NCI-H526 (cell line): ENCODE measurements around the gene LAMA4.
"Not testable (repeated sequence)": the region's sequence is repeated elsewhere in the genome, so short reads cannot be mapped to it uniquely, and the experiment has no call there.

Experiments
- DNase-seq, 2 experiments: peaks; one replicate each; lab custom pipeline; 2025; lab: John Stamatoyannopoulos, UW

The LAMA4 gene

DNA sequence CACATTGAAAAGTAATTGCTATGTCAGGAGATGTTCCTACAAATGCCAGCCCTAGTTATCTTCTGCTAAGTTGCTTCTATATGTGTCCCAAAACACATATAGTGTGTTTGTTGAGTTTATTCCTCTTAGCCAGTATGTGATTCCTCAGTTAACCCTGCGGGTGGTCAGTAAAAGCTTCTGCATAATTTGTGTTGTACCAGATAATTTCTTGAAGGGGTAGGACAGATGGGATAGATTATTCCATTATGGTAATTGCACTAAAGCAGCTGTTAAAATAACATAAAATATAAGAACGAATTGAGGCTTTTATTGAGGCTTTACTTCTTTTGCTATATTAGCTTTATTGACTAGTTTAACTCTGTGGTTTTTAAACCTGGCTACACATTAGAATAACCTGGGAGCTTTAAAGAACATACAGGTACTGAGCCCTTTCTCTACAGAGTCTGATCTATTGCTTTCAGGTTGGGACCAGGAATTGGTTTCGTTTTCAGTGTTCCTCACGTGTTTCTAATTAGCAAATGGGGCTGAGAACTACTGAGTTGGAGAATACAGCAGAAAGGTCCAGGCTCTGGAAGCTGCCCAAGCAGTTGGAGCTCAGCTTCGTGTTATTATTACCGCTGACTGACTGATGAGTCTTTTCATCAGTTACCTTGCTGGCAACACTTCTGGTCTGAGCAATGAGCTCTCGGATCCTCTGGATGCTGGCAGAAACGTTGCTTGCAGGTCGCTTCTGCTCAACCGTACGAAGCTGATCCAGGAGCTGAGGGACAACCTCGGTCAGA lies 110.0 kb downstream of the LAMA4 start:
- DNase-seq = peak in 1 of 2 experiments; percentile 2

DNA sequence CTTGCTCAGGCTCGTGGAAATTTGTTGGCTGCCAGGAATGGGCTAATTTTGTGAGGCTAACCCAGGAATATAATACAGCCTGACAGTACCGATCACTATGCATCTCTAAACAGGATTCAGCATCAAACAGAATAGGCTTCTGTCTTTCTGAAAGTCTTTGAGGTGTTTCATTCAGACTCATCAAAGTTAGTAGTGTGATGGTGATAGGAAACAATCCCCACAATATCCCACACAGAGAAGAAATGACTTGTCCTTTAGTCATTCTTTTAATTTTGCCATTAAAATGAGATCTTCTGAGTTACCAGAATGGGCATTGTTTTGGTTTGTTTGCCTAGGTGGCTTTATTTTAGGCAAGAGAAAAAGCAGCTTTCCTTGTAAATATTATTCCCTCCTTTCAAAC lies 112.7 kb downstream of the LAMA4 start:
- DNase-seq = no peak

DNA sequence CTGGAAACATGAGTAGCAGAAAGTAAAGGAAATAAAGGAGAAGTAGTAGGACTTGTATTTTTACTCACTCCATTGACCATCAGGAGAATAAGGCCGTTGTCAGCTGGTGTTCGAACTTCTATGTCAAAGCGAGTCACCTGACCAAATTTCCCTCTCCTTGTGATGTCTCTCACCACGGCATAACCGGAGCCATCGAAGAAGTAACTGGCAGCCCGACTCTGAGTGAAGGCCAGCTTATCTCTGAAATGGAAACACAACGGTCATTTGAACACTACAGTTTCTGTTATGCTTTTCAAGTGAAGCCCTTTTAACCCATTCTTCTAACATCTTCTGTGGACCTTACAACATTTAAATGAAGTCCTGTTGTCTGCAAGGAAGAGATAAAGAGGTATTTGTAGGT lies 115.3 kb downstream of the LAMA4 start:
- no peak for DNase-seq

DNA sequence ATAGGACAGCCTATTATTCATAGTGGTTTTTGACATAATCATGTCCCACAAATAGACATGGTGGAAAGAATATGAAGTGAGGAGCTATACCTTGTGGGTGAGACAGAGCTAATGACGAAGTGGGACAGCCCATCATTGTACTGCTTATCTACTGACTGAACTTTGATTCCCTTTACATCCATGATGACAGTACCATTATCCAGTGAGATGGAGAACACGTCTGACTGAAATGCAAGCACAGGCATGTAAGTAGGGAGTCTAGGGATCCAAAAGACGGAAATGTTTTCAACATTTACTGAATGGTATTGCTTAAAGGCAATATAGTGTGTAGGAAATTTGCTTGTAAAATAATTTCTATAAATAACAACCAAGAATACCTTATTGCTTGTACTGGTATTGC lies 123.5 kb downstream of the LAMA4 start:
- DNase-seq = no peak

DNA sequence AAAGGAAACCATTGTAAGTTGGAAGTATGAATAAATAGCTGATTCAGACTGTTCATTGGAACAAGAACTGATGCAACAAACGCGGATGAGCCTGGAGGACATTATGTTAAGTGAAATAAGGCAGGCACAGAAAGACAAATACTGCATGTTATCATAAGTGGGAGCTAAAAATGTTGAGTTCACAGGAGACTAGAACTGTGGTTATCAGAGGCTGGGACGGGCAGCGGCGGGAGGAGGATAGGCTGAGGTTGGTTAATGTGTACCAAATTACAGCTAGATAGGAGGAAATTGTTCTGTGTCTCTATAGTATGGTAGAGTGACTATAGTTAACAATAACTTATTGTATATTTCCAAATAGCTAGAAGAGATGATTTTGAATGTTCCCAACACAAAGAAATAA lies 126.2 kb downstream of the LAMA4 start:
- DNase-seq = no peak

DNA sequence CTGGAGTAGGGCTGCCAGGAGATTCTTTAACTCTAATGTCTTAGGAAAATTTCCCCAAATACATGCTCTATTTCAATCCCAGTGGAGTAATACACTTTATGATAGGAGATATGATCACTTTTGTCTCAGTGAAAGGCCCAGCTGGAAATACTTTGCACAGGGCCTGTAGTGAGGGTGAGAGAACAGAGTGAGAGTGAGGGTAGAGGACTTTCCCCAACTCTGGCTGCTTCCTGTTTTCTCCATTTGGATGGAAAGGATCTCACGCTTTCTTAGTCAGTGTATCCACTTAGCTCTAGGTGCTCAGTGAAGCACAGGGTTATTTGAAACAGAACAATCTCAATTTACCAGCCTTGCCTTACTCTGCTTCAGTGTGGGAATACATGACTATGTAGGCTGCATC lies 130.4 kb downstream of the LAMA4 start:
- no peak for DNase-seq

DNA sequence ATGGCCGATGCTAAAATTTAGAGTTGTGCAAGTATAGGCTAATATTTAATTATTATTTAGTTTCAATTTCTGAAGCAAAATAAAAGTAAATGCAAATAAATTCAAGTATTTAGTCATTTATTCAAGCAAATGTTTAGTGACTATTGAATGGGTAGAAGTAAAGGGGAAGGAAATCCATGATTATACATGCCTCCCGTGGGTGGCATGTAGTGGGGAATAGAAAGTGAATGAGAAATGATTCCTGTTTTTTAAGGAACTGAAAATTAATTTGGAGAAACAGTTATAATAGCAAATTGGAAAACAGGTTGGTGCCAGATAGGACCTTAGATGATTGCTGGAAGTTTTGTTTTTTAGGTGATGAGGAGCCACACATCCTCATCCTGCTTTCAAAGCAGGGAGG lies 131.6 kb downstream of the LAMA4 start:
- DNase-seq = no peak

DNA sequence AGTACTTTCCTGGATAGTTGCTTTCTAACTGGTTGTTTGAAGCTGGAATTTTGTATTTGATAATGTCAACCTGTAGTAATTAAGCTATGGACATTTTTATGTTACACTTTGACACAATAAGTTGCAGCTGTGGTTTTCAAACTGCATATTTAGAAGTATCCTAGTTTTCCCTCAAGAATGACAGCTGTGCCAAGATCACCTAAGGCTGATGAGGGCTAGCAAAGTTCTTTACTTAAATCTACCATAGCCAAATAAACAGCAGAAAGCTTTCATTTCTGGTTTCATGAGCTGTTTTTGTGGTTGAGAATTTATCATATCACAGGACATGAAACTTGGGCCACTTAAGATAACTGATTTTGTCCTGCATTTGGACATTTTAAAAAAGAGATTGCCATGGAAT lies 136.3 kb downstream of the LAMA4 start:
- no peak for DNase-seq

DNA sequence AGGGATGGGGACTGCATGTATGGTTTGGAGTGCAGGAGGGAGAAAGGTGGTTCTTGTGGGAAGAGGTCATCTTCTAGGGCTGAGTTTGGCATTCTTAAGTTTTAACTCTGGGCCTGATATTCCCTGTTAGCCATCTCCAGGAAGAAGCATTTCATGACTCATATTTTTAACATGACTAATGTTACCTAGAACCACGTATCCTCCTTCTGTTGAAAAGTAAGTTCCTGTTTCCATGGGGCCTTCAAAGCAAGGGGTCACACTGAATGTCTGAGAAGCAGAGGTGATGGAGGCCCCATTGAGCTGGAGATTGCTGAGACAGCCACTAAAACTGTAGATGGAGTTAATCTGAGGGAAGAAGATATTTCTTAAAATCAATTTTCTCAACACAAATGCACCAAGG lies 136.8 kb downstream of the LAMA4 start:
- no peak for DNase-seq

DNA sequence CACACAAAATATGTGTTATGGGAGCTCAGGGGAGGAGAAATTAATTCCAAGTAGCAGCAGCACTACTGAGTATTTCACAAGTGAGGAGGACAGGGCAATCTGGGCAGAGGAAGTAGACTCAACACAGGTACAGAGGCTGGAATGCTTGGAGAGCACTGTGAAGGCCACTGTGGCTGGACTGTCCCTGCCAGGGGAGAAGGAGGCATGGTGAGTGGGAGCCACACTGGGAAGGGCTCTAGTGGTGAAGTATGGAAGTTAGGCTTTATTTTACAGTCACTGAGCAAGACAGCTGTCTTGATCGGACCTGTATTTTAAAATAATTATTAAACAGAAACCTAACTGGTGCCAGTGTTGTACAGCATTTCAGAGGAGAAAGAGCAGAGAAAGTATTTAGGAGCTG lies 138.1 kb downstream of the LAMA4 start:
- no peak for DNase-seq

DNA sequence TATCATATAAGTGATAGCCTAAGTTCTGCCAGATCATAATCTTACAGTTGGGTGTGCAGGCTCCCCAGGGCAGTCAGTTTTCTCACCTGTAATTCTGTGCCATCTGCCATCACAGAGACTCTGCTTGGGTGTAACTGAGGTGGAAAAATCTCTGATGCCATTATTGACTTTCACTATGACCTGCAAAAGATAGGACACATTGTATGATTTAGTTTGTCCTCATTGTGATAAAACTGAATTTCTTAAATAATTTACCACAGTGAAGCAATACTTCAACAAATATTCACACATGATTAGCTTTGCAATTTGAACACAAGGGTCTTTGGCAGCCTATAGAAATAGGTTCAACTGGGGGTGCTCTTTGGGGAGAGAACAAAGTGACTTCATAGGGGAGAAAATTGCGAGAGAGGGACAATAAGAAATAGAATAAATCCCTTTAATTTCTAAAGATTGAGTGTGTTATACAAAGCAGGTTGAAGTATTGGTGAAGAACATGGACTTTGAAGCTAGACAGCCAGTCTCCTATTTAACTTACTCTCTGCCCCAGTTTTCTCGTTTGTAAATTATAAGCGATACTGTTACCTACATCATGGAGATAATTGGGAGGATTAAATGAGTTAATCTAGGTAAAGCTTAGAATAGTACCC lies 139.7 kb downstream of the LAMA4 start:
- no peak for DNase-seq

DNA sequence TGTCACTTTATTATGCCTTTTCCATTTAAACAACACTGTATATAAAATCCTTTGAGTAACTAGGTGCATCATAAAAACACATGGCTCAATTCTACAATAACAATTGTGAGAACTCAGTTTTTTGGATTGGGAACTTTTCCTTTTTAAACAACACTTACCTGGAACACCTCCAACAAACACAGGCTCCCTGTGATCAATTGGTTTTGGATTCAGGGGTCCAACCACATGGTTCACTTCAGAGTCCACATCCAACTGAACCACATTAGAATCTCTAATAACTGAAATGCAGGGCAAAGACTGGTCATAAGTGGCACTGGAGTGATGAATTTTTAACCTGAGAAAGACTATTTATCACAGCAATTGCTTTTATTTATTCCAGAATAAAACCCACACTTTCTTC lies 140.4 kb downstream of the LAMA4 start:
- no peak for DNase-seq

DNA sequence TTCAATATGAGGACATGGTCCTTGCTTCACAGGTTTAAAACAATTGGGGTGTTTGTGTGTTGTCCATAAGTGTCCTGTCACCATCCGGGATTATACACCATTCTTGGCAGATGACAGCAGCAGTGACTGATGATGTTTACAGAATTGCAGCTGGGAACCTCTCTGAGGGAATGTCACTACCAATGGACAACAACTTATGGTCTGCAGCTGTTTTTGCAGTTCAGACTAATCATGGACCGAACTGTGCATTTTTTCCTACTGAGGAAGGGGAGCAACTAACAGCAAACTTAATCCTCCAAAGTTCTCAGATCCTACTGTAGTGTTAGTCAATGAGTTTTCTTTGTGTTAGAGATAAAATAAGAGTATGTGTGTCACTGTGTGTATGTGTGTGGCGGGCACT lies 140.9 kb downstream of the LAMA4 start:
- DNase-seq = no peak

DNA sequence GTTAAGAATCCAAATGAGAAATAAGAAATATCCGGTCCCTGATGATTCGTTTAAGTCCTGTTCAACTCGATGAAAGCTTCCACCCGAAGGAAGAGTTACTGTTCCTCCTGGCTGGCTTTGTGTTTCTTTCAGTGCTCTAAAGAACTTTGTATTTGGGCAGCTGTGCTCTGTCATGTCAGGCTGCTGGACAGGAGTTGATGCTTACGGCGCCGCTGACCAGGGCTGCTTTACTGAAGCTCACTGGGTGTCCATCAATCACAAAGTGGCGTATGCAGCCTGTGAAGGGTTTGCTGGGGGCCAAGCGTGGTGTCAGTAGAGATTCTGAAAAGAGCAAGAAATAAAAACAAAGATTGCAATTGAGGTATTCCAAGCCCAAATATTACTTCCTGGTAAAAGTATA lies 145.1 kb downstream of the LAMA4 start:
- DNase-seq = no peak

DNA sequence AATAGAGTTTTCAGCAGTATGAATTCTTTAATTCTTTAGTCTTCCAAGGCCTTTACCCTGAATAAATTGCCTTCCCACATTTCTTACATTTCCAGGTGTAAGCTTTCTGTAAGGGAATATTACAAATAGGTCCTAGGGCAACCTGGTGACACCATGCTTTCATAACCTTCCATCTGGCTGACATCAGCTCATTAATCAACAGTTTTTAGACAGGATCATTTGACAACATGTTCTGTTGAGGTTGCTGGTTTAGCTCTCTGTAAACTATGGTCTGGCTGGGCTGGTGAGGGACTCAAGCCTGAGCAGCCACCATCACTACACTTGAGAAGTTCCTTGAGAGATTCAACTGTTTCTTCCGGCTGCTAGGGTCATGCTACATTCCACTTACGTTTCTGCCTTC lies 147.8 kb downstream of the LAMA4 start:
- no peak for DNase-seq

DNA sequence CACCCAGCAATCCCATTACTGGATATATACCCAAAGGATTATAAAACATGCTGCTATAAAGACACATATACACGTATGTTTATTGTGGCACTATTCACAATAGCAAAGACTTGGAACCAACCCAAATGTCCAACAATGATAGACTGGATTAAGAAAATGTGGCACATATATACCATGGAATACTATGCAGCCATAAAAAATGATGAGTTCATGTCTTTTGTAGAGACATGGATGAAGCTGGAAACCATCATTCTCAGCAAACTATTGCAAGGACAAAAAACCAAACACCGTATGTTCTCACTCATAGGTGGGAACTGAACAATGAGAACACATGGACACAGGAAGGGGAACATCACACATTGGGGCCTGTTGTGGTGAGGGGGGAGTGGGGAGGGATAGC lies 148.3 kb downstream of the LAMA4 start:
- not testable (repeated sequence) for DNase-seq

DNA sequence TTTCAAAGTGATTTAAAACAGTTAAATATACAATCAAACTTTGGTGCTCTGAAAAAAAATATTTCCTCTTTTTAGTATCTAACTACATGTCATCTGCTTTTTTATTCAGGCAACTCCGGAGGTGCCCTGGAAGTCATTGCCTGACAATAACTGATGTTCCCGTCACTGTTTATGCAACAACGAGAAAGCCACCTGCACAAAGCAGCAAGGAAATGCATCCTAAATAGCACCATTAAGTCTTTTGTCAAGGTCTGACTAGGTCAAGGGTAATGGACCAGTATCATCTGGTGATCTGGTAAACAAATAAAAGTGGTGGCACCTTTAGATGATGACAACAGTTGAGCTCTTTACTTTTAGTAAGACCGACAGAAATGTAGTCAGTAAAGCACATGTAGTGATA lies 153.8 kb downstream of the LAMA4 start:
- DNase-seq = no peak

DNA sequence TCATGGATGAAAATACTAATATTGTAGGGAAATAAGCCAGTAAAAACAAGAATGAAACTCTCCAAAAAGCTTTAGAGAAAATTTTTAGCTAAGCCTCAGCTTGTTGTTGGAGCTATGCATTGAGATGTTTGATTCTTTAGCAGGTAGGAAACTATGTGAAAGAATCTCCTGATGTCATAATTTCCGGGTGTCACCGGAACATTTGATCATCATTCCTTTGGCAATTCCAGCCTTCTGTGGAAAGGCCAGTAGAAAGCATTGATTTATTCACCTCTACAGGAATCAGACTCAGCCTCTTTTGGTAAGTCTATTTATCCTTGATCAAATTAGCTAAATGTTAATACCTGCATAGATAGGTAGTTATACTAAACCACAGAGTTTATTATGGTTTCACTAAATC lies 157.5 kb downstream of the LAMA4 start:
- no peak for DNase-seq

DNA sequence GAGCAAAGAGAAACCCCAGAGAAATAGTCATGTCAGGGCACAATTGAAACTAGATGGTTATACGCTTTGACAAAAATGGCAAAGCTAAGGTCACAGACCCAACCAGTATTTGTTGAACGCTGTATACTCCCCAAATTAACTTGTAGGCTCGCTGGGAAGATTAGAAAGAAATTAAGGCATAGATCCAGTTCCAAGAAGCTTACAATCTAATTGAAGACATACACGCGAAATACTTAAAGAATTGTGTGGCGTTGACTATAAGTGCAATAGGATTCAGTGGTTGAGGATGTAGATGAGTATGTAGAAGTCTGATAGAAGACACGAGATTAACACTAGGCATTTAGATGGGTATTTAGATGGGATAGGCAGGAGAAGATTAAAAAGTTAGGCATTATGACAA lies 166.5 kb downstream of the LAMA4 start:
- no peak for DNase-seq

DNA sequence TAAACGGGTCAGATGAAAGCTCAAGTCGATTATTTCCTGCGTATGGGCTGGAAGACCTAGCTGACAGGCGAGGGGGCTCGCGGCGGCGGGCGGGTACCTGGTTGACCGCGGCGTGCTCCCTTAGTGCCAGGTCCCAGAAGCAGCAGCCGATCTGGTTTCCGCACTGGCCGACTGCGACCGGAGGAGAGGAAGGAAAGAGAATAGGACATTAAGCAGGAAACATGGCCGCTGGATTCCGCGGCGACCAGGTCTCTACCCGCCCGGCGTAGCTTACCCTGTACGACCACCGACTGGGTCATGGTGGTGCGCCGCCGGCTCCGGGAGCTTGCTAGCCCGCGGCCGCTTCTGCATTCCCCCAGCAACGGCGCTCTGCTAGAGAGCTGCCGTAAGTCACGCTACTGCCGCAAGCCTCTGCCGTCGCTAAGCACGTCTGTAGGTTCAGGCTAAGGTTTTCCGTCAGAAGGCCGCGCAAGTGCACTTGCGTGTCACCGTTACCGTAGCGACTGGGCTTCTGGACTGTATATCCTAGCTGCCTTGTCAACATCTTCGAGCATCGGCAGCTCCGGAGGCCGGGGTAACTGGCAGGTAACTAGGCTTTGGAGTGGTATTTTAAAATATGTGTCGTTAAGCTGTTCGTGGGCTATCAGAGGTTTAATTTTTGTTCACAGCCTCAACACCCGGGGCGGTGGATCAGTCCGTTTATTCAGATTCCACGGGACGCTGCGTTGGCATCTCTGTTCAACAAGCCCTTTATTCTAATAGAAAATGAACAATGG lies 167.0 kb downstream of the LAMA4 start, which contains the start of the genes FAM229B and TUBE1:
TSS of gene FAM229B (plus strand) at position 456 of the 776 bp plus-strand sequence. CDS start 11,693 bp downstream, outside the sequence.
TSS of gene TUBE1 (minus strand) at position 347 of the 776 bp plus-strand sequence. CDS start at position 299, 48 bp downstream.
- peak; percentile 95 to 98 for DNase-seq

DNA sequence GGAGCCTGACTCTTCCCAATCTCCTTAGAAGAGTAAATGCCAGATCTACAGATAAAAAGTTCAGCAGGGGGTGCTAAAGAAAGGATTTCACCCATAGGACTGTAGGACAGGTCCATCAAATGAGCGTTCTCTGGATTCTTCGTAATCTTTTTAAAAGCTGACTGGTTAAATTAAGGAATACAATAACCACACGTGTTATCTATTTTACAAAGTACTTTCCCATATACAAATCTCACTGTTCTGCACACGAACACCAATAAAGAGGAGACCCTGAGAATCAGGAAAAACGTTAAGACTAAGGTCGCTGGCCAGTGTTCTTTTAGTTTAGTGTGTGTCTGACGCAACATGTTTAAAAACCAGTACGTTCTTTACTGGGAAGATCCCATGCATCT lies 167.6 kb downstream of the LAMA4 start:
- DNase-seq = peak; percentile 40 to 56

DNA sequence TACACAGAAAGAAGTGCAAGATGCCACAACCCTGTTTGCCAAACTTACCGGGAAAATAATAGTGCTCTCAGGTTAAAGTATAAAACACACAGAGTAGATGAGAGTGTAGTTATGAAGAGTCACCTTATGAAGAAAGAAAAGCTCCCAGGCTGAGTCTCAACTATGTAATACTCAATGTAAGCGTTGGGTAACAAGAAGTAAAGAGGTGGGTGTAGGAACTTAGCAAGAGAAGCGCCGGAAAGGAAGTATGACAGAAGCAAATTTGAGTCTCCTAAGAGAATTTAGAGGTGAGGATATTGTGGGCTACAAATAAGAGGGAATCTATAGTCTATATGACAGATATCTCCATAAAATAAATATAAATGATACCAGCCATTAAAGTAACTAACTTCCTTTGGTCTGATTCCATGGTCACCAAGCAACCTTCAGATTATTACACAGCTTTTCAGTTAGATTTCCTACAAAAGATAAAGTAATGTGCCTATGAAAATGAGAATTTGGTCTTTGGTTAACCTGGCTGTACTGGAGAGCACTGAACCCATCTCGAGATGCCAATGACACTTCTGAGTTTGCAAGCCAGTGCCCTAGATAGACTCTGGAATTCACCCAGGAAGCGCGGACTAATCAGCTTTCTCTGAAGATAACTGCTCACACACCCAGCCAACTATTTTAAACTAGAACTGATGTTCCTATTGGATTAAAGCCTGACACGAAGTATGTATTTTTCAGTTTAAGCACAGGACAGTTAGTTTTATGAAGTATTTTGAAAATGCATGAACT lies 168.9 kb downstream of the LAMA4 start:
- no peak for DNase-seq
